Brain microvascular endothelial cell (primary cell): ENCODE results near the gene BABAM2.
"Not testable (repeated sequence)": the region's sequence is repeated elsewhere in the genome, so short reads cannot be mapped to it uniquely, and the experiment has no call there.

ENCODE experiments used
- DNase-seq: peaks from one replicate; pipeline ENCODE4 v3.0.0-alpha.2; 2020
- H3K27ac ChIP-seq: fragments of 250-450 bp; sonication (Bioruptor Pico); 2 replicates; pipeline ENCODE4 v1.5.1; 2020; ENCODE audit warnings: mild to moderate bottlenecking, moderate library complexity
- H3K27me3 ChIP-seq: fragments of 250-450 bp; sonication (Bioruptor Pico); replicated peaks from 2 replicates; pipeline ENCODE4 v1.5.1; 2020; ENCODE audit warnings: mild to moderate bottlenecking
- H3K36me3 ChIP-seq: fragments of 250-450 bp; sonication (Bioruptor Pico); replicated peaks from 2 replicates; pipeline ENCODE4 v1.5.1; 2020; ENCODE audit warnings: mild to moderate bottlenecking
- H3K4me3 ChIP-seq: 2 replicates; pipeline ENCODE4 v1.5.1; 2011; ENCODE audit warnings: low read depth, mild to moderate bottlenecking, control low read depth, low read length, moderate library complexity
- CTCF ChIP-seq: IDR thresholded peaks from 2 replicates; pipeline ENCODE4 v1.5.1; 2011; ENCODE audit warnings: low read depth, mild to moderate bottlenecking, moderate library complexity, low read length, control low read depth, inconsistent platforms; ENCODE audit errors: missing control alignments
- in situ Hi-C: cut with HindIII; loops from 2 replicates; pipeline ENCODE4 v1.10.0; 2017; ENCODE audit warnings: low sequenced_read_pairs, low pct_ligation_motif_present

Gene BABAM2

GRCh38 chr2:28253543-28253942 lies 363.0 kb downstream of the BABAM2 start:
- in situ Hi-C loops = no loop called here
- H3K36me3 ChIP-seq = no peaks in the 10 kb centered on the region
- no peak overlapping the region for H3K27ac ChIP-seq
- no peaks in the 10 kb centered on the region for H3K27me3 ChIP-seq
- TF ChIP-seq CTCF = no peak
- DNase-seq = no peak
- no peak overlapping the region for H3K4me3 ChIP-seq

GRCh38 chr2:28255231-28255630 lies 364.7 kb downstream of the BABAM2 start:
- DNase-seq, H3K27ac ChIP-seq, H3K36me3 ChIP-seq, in situ Hi-C loops, H3K27me3 ChIP-seq, H3K4me3 ChIP-seq: not testable (repeated sequence)

GRCh38 chr2:28257182-28257581 lies 366.7 kb downstream of the BABAM2 start:
- no peak for TF ChIP-seq CTCF
- H3K27me3 ChIP-seq = no peaks in the 10 kb centered on the region
- no peak overlapping the region for H3K27ac ChIP-seq
- H3K4me3 ChIP-seq = no peak overlapping the region
- in situ Hi-C loops = no loop called here
- no peaks in the 10 kb centered on the region for H3K36me3 ChIP-seq
- no peak for DNase-seq

- H3K27ac ChIP-seq, DNase-seq, in situ Hi-C loops, H3K36me3 ChIP-seq, H3K27me3 ChIP-seq, H3K4me3 ChIP-seq: not testable (repeated sequence)
Measured at GRCh38 chr2:28259226-28259625, 368.7 kb downstream of the BABAM2 start.

GRCh38 chr2:28263690-28264089 lies 373.2 kb downstream of the BABAM2 start:
- Histone ChIP-seq H3K36me3 (no peaks in the 10 kb centered on the region), H3K4me3 (no peak overlapping the region), H3K27ac (no peak overlapping the region), H3K27me3 (no peaks in the 10 kb centered on the region)
- TF ChIP-seq CTCF = no peak
- in situ Hi-C loops = no loop called here
- DNase-seq = no peak

- H3K36me3 ChIP-seq = no peaks in the 10 kb centered on the region
- H3K4me3 ChIP-seq = no peak overlapping the region
- TF ChIP-seq CTCF = no peak
- H3K27me3 ChIP-seq = no peaks in the 10 kb centered on the region
- DNase-seq = no peak
- in situ Hi-C loops = no loop called here
- H3K27ac ChIP-seq = no peak overlapping the region
Measured at GRCh38 chr2:28267282-28267681, 376.8 kb downstream of the BABAM2 start.

GRCh38 chr2:28268386-28268785 lies 377.9 kb downstream of the BABAM2 start:
- no peak for TF ChIP-seq CTCF
- DNase-seq = no peak
- Histone ChIP-seq H3K27me3 (no peaks in the 10 kb centered on the region), H3K36me3 (no peaks in the 10 kb centered on the region), H3K4me3 (no peak overlapping the region), H3K27ac (no peak overlapping the region)
- in situ Hi-C loops = no loop called here
